Activated CD4-positive, alpha-beta T cell treated with anti-CD3 and anti-CD28 coated beads, Interleukin-2, amount 50 U/mL, for 16 hours (primary cell): ENCODE results near the gene APBA2.

Experiments
- DNase-seq: peaks from one replicate; pipeline ENCODE4 v3.0.0-alpha.2; 2020

APBA2 gene

GRCh38 chr15:29093696-29094343 lies 208.0 kb downstream of the APBA2 start:
- no peak for DNase-seq

- no peak for DNase-seq
Observed at GRCh38 chr15:29094711-29095110, 208.9 kb downstream of the APBA2 start.

GRCh38 chr15:29095746-29096145 lies 210.0 kb downstream of the APBA2 start:
- no peak for DNase-seq

- DNase-seq, result no peak
Observed at GRCh38 chr15:29097168-29097567, 211.4 kb downstream of the APBA2 start.

GRCh38 chr15:29097971-29098370 lies 212.2 kb downstream of the APBA2 start:
- DNase-seq, result no peak

GRCh38 chr15:29098652-29099051 lies 212.9 kb downstream of the APBA2 start:
- no peak for DNase-seq

- no peak for DNase-seq
Observed at GRCh38 chr15:29099131-29099880, 213.5 kb downstream of the APBA2 start.

- no peak for DNase-seq
Observed at GRCh38 chr15:29100486-29101000, 214.8 kb downstream of the APBA2 start.

GRCh38 chr15:29101491-29101890 lies 215.7 kb downstream of the APBA2 start:
- no peak for DNase-seq

- peak; percentile 60 for DNase-seq
Observed at GRCh38 chr15:29102173-29102794, 216.5 kb downstream of the APBA2 start.

- no peak for DNase-seq
Observed at GRCh38 chr15:29102911-29103823, 217.4 kb downstream of the APBA2 start.

GRCh38 chr15:29103824-29104565 lies 218.2 kb downstream of the APBA2 start:
- peak; percentile 66 for DNase-seq

GRCh38 chr15:29104566-29104880 lies 218.7 kb downstream of the APBA2 start:
- no peak for DNase-seq

GRCh38 chr15:29105151-29105854 lies 219.5 kb downstream of the APBA2 start:
- no peak for DNase-seq

- no peak for DNase-seq
Observed at GRCh38 chr15:29106116-29106515, 220.3 kb downstream of the APBA2 start.

GRCh38 chr15:29106551-29107290 lies 220.9 kb downstream of the APBA2 start:
- no peak for DNase-seq

- DNase-seq, result no peak
Observed at GRCh38 chr15:29107291-29107890, 221.6 kb downstream of the APBA2 start.

GRCh38 chr15:29107971-29108645 lies 222.3 kb downstream of the APBA2 start:
- DNase-seq, result no peak

- DNase-seq, result no peak
Observed at GRCh38 chr15:29109762-29110161, 224.0 kb downstream of the APBA2 start.

- DNase-seq, result no peak
Observed at GRCh38 chr15:29110176-29110575, 224.4 kb downstream of the APBA2 start.
